ENCODE measurements around the gene LFNG. TPM values are rescaled to one million over a fixed set of nuclear protein-coding genes. Genes with fewer than 3 reads are reported as not detected.

The LFNG gene
- total RNA-seq, 3 donors from 2014 or later, result 31.7 to 95.0 (median 71.7) TPM

- no peak for ATAC-seq
- peaks cover 86% of the 10 kb centered on the region for H3K4me1 ChIP-seq (ENCODE audit: low read depth)
- H3K9me3 ChIP-seq, result no peaks in the 10 kb centered on the region
- peak in 2 of 3 donors; percentile 28 to 70 for DNase-seq
- TF ChIP-seq, protein P1, sequence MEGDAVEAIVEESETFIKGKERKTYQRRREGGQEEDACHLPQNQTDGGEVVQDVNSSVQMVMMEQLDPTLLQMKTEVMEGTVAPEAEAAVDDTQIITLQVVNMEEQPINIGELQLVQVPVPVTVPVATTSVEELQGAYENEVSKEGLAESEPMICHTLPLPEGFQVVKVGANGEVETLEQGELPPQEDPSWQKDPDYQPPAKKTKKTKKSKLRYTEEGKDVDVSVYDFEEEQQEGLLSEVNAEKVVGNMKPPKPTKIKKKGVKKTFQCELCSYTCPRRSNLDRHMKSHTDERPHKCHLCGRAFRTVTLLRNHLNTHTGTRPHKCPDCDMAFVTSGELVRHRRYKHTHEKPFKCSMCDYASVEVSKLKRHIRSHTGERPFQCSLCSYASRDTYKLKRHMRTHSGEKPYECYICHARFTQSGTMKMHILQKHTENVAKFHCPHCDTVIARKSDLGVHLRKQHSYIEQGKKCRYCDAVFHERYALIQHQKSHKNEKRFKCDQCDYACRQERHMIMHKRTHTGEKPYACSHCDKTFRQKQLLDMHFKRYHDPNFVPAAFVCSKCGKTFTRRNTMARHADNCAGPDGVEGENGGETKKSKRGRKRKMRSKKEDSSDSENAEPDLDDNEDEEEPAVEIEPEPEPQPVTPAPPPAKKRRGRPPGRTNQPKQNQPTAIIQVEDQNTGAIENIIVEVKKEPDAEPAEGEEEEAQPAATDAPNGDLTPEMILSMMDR (IDR thresholded peaks at IDR 0.05), result no peak
- H3K4me3 ChIP-seq, result no peak overlapping the region
- no peaks in the 10 kb centered on the region for H3K36me3 ChIP-seq (ENCODE audit: low read depth)
- intact Hi-C loops (cut with DNase I, micrococcal nuclease), result no loop called here
These were observed 6.4 kb downstream of the LFNG start for GRCh38 chr7:2525658-2526630.

DNA sequence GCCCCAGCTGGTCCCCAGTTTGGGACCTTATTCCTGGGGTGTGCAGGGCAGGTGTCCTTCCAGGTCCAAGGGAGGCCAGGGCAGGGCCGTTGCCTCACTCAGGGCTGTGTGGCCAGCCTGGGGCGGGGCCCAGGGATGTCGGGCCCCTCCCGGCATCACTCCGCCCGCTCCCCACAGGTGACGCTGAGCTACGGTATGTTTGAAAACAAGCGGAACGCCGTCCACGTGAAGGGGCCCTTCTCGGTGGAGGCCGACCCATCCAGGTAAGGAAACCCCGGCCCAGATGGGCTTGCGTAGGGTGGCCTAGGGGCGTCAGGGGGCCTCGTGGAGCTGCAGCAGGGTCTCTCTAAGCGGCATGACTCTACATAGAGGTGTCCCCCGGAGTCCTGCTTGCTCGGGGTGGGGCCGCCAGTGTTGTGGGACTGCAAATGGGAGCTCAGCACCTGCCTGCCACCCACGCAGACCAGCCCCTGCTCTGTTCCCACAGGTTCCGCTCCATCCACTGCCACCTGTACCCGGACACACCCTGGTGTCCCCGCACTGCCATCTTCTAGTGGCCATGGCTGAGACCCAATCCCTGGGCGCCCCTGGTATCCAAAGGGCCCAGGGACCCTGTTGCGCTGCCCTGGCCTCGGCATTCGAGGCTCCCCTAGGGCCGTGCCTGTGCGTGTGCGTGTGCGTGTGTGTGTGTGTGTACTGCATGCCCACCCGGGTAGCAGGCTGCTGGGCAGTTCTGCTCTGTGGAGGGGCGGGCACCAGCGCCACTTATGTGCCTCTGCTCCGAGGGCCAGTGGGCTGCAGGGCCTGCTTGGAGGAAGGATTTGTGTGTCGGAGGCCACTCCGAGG, 7.3 kb downstream of the LFNG start:
- TF ChIP-seq, protein P1 (IDR thresholded peaks at IDR 0.05), result no peak
- ATAC-seq (no peak), DNase-seq (peak; percentile 62 to 73 (median 73))
- Histone ChIP-seq H3K36me3 (ENCODE audit: low read depth) (no peaks in the 10 kb centered on the region), H3K4me3 (no peak overlapping the region), H3K9me3 (no peaks in the 10 kb centered on the region), H3K4me1 (ENCODE audit: low read depth) (peaks cover 91% of the 10 kb centered on the region)
- intact Hi-C loops (cut with DNase I, micrococcal nuclease), result no loop called here

- ATAC-seq (no peak), DNase-seq (peak; percentile 59 to 77 (median 62))
- H3K4me1 ChIP-seq (ENCODE audit: low read depth), result peaks cover 86% of the 10 kb centered on the region
- no peak overlapping the region for H3K4me3 ChIP-seq
- intact Hi-C loops (cut with DNase I, micrococcal nuclease), result no loop called here
- no peaks in the 10 kb centered on the region for H3K36me3 ChIP-seq (ENCODE audit: low read depth)
- H3K9me3 ChIP-seq, result no peaks in the 10 kb centered on the region
- TF ChIP-seq, protein P1 (IDR thresholded peaks at IDR 0.05), result no peak
These were observed 8.2 kb downstream of the LFNG start for GRCh38 chr7:2527505-2528467.

- no peak for ATAC-seq
- H3K4me3 ChIP-seq, result no peak overlapping the region
- TF ChIP-seq, protein P1 (IDR thresholded peaks at IDR 0.05), result no peak
These were observed 9.0 kb downstream of the LFNG start for GRCh38 chr7:2528481-2529095.

More at GRCh38 chr7:2528481-2529095, 9.0 kb downstream of the LFNG start:
- Histone ChIP-seq H3K4me1 (ENCODE audit: low read depth) (peaks cover 78% of the 10 kb centered on the region), H3K36me3 (ENCODE audit: low read depth) (no peaks in the 10 kb centered on the region), H3K9me3 (no peaks in the 10 kb centered on the region)
- DNase-seq, result peak in 2 of 3 donors; percentile 50 to 67
- intact Hi-C loops (cut with DNase I, micrococcal nuclease), result no loop called here

Measured in mucosa of descending colon (tissue), 3 donors.